Endodermal cell (in vitro differentiated cells): ENCODE data around the gene ZNF74. TPM values are rescaled to one million over a fixed set of nuclear protein-coding genes. Genes with fewer than 3 reads are reported as not detected.
"Not testable (repeated sequence)": the region's sequence is repeated elsewhere in the genome, so short reads cannot be mapped to it uniquely, and the experiment has no call there.

Experiments
- DNase-seq: peaks from one replicate; pipeline ENCODE4 v3.0.0-alpha.2; 2017
- H3K27ac ChIP-seq: 2 replicates; pipeline ENCODE4 v1.5.1; 2013; ENCODE audit warnings: mild to moderate bottlenecking, low read depth, low read length, moderate library complexity
- H3K27me3 ChIP-seq: 2 replicates; pipeline ENCODE4 v1.6.1; 2013; ENCODE audit warnings: mild to moderate bottlenecking, low read length, moderate library complexity; ENCODE audit not compliant: insufficient read depth, control insufficient read depth, poor library complexity, severe bottlenecking
- H3K36me3 ChIP-seq: 2 replicates; pipeline ENCODE4 v1.7.0; 2013; ENCODE audit warnings: mild to moderate bottlenecking, low read length, moderate library complexity; ENCODE audit not compliant: control insufficient read depth, insufficient read depth
- H3K4me1 ChIP-seq: one replicate; pipeline ENCODE4 v1.7.0; 2013; ENCODE audit warnings: low read length; ENCODE audit not compliant: control insufficient read depth, insufficient read depth
- H3K4me3 ChIP-seq: 2 replicates; pipeline ENCODE4 v1.5.1; 2013; ENCODE audit warnings: mild to moderate bottlenecking, low read length, moderate library complexity
- H3K9ac ChIP-seq: 2 replicates; pipeline ENCODE4 v1.6.1; 2013; ENCODE audit warnings: mild to moderate bottlenecking, low read length, moderate library complexity; ENCODE audit not compliant: poor library complexity, severe bottlenecking; ENCODE audit errors: extremely low read depth
- H3K9me3 ChIP-seq: 2 replicates; pipeline ENCODE4 v1.6.1; 2013; ENCODE audit warnings: mild to moderate bottlenecking, low read length, moderate library complexity; ENCODE audit not compliant: control insufficient read depth
- H3K27ac Mint-ChIP-seq: 2 replicates; pipeline ENCODE4 v1.8.0; 2020; ENCODE audit warnings: mixed read lengths
- H3K27me3 Mint-ChIP-seq: 2 replicates; pipeline ENCODE4 v1.8.0; 2021; ENCODE audit warnings: mild to moderate bottlenecking, mixed read lengths; ENCODE audit not compliant: insufficient read depth
- H3K36me3 Mint-ChIP-seq: 2 replicates; pipeline ENCODE4 v1.8.0; 2020; ENCODE audit warnings: low read depth, mixed read lengths
- H3K4me1 Mint-ChIP-seq: 2 replicates; pipeline ENCODE4 v1.8.0; 2020; ENCODE audit warnings: mixed read lengths
- H3K4me3 Mint-ChIP-seq: 2 replicates; pipeline ENCODE4 v1.8.0; 2020; ENCODE audit warnings: mild to moderate bottlenecking, moderate library complexity, mixed read lengths
- H3K9me3 Mint-ChIP-seq: 2 replicates; pipeline ENCODE4 v1.8.0; 2020; ENCODE audit warnings: mild to moderate bottlenecking, mixed read lengths
- WGBS, 2 experiments: methylation state at CpG; one replicate each; pipeline versions ENCODE4 v1.1.5 to v1.1.7; 2013; ENCODE audit warnings: missing lambda C conversion rate in 2 of 2, mixed read lengths in 1 of 2; ENCODE audit not compliant: insufficient coverage in 1 of 2, insufficient read length in 1 of 2; 5-methylcytosine and 5-hydroxymethylcytosine counted together
- total RNA-seq, 2 donors: library from RNA; stranded (reverse); fragmentation: NEBNext Ultra II Directional in 1 of 2; extraction: Animal tissue kit (Norgen Biotek cat#: 25700) in 1 of 2; gene quantifications; 2 replicates in 1 of 2; 3 replicates in 1 of 2; pipeline ENCODE4 v1.2.1, GENCODE V29; 2021
- TF ChIP-seq, protein P1 (sequence below): fragments of 200-600 bp; sonication (generic); conservative IDR thresholded peaks from 2 replicates; pipeline ENCODE4 v1.5.0; 2021; ENCODE audit warnings: antibody characterized with exemption, mild to moderate bottlenecking

ZNF74 gene
- total RNA-seq, 2 donors from 2014 or later = 36.9 to 41.7 TPM

DNA sequence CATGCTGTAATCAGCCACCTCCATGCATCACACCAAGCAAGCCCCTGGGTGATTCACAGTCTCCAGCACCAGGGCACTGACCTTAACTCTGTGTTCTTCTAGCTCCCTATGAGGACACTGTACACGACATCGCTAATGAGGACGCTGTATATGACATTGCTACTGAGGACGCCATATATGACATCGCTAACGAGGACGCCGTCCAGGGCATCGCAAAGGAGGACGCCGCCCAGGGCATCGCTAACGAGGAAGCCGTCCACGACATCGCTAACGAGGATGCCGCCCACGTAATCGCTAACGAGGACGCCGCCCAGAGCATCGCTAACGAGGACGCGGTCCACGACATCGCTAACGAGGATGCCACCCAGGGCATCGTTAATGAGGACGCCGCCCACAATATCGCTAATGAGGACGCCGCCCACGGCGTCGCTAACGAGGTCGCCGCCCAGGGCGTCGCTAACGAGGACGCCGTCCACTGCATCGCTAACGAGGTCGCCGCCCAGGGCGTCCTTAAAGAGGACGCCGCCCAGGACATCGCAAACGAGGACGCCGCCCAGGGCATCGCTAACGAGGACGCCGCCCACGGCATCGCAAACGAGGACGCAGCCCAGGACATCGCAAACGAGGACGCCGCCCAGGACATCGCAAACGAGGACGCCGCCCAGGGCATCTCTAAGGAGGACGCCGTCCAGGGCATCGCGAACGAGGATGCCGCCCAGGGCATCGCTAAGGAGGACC, 39.5 kb upstream of the ZNF74 start:
- Histone ChIP-seq H3K4me3 (no peak overlapping the region), H3K27ac (no peak overlapping the region), H3K36me3 (no peaks in the 10 kb centered on the region), H3K4me1 (no peaks in the 10 kb centered on the region), H3K9me3 (no peaks in the 10 kb centered on the region), H3K27me3 (no peaks in the 10 kb centered on the region), H3K9ac (no peak overlapping the region)
- TF ChIP-seq, protein P1, sequence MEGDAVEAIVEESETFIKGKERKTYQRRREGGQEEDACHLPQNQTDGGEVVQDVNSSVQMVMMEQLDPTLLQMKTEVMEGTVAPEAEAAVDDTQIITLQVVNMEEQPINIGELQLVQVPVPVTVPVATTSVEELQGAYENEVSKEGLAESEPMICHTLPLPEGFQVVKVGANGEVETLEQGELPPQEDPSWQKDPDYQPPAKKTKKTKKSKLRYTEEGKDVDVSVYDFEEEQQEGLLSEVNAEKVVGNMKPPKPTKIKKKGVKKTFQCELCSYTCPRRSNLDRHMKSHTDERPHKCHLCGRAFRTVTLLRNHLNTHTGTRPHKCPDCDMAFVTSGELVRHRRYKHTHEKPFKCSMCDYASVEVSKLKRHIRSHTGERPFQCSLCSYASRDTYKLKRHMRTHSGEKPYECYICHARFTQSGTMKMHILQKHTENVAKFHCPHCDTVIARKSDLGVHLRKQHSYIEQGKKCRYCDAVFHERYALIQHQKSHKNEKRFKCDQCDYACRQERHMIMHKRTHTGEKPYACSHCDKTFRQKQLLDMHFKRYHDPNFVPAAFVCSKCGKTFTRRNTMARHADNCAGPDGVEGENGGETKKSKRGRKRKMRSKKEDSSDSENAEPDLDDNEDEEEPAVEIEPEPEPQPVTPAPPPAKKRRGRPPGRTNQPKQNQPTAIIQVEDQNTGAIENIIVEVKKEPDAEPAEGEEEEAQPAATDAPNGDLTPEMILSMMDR = no peak
- no peak overlapping the region for H3K27ac Mint-ChIP-seq
- DNase-seq = peak; percentile 21
- H3K4me1 Mint-ChIP-seq = no peaks in the 10 kb centered on the region
- H3K36me3 Mint-ChIP-seq = no peaks in the 10 kb centered on the region
- WGBS, 2 experiments = 94 to 96% methylated on average over 55 to 77 of the region's 81 CpGs
- H3K9me3 Mint-ChIP-seq = no peaks in the 10 kb centered on the region
- no peaks in the 10 kb centered on the region for H3K27me3 Mint-ChIP-seq
- H3K4me3 Mint-ChIP-seq = no peak overlapping the region

DNA sequence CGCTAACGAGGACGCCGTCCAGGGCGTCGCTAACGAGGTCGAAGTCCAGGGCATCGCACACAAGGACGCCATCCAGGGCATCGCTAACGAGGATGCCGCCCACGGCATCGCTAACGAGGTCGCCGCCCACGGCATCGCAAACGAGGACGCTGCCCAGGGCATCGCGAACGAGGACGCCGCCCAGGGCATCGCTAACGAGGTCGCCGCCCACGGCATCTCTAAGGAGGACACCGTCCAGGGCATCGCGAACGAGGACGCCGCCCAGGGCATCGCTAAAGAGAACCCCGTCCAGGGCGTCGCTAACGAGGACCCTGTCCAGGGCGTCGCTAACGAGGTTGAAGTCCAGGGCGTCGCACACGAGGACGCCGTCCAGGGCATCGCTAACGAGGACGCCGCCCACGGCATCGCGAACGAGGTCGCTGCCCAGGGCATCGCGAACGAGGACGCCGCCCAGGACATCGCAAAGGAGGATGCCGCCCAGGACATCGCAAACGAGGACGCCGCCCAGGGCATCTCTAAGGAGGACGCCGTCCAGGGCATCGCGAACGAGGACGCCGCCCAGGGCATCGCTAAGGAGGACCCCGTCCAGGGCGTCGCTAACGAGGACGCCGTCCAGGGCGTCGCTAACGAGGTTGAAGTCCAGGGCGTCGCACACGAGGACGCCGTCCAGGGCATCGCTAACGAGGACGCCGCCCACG, 37.9 kb upstream of the ZNF74 start:
- not testable (repeated sequence) for H3K4me1 Mint-ChIP-seq, H3K4me1 ChIP-seq, H3K27me3 ChIP-seq, H3K4me3 Mint-ChIP-seq, H3K9me3 ChIP-seq, H3K9ac ChIP-seq, H3K36me3 Mint-ChIP-seq, H3K36me3 ChIP-seq, H3K27ac Mint-ChIP-seq, H3K27me3 Mint-ChIP-seq, H3K27ac ChIP-seq, H3K4me3 ChIP-seq, H3K9me3 Mint-ChIP-seq
- 95 to 96% methylated on average over 62 to 79 of the region's 98 CpGs for WGBS, 2 experiments
- DNase-seq = peak; percentile 9

DNA sequence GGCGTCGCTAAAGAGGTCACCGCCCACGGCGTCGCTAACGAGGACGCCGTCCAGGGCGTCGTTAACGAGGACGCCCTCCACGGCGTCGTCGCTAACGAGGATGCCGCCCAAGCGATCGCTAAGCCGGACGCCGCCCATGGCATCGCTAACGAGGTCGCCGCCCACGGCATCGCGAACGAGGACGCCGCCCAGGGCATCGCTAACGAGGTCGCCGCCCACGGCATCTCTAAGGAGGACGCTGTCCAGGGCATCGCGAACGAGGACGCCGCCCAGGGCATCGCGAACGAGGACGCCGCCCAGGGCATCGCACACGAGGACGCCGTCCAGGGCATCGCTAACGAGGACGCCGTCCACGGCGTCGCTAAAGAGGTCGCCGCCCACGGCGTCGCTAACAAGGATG, 37.0 kb upstream of the ZNF74 start:
- not testable (repeated sequence) for DNase-seq, H3K9me3 Mint-ChIP-seq, H3K9ac ChIP-seq, H3K4me1 Mint-ChIP-seq, H3K27me3 ChIP-seq, H3K4me3 Mint-ChIP-seq, H3K27me3 Mint-ChIP-seq, H3K36me3 Mint-ChIP-seq, H3K9me3 ChIP-seq, H3K36me3 ChIP-seq, H3K27ac ChIP-seq, H3K4me1 ChIP-seq, H3K4me3 ChIP-seq, H3K27ac Mint-ChIP-seq
- whole genome bisulfite sequencing, 2 experiments = 96 to 98% methylated on average over 12 to 34 of the region's 66 CpGs

DNA sequence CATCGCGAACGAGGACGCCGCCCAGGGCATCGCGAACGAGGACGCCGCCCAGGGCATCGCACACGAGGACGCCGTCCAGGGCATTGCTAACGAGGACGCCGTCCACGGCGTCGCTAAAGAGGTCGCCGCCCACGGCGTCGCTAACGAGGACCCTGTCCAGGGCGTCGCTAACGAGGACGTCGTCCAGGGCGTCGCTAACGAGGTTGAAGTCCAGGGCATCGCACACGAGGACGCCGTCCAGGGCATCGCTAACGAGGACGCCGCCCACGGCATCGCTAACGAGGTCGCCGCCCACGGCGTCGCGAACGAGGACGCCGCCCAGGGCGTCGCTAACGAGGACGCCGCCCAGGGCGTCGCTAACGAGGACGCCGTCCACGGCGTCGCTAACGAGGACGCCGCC, 36.0 kb upstream of the ZNF74 start:
- H3K27me3 Mint-ChIP-seq, H3K9ac ChIP-seq, H3K36me3 ChIP-seq, H3K27me3 ChIP-seq, DNase-seq, H3K9me3 ChIP-seq, H3K4me1 Mint-ChIP-seq, H3K9me3 Mint-ChIP-seq, H3K27ac Mint-ChIP-seq, H3K4me1 ChIP-seq, H3K36me3 Mint-ChIP-seq, H3K4me3 ChIP-seq, H3K4me3 Mint-ChIP-seq, H3K27ac ChIP-seq: not testable (repeated sequence)
- 94 to 97% methylated on average over 29 to 40 of the region's 70 CpGs for WGBS, 2 experiments

DNA sequence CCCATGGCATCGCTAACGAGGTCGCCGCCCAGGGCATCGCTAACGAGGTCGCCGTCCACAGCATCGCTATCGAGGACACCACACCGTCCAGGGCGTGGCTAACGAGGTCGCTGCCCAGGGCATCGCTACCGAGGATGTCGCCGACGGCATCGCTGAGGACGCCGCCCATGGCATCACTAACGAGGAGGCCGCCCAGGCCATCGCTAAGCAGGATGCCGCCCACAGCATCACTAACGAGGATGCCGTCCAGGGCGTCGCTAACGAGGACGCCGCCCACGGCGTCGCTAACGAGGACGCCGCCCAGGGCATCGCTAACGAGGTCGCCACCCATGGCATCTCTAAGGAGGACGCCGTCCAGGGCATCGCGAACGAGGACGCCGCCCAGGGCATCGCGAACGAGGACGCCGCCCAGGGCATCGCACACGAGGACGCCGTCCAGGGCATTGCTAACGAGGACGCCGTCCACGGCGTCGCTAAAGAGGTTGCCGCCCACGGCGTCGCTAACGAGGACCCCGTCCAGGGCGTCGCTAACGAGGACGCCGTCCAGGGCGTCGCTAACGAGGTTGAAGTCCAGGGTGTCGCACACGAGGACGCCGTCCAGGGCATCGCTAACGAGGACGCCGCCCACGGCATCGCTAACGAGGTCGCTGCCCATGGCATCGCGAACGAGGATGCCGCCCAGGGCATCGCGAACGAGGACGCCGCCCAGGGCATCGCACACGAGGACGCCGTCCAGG, 35.3 kb upstream of the ZNF74 start:
- not testable (repeated sequence) for H3K9ac ChIP-seq, H3K4me1 Mint-ChIP-seq, H3K4me3 ChIP-seq, H3K27me3 ChIP-seq, H3K4me1 ChIP-seq, H3K36me3 ChIP-seq, H3K4me3 Mint-ChIP-seq, H3K9me3 Mint-ChIP-seq, H3K9me3 ChIP-seq, H3K27ac ChIP-seq, H3K27ac Mint-ChIP-seq, H3K36me3 Mint-ChIP-seq, H3K27me3 Mint-ChIP-seq
- 96% methylated on average over 42 of the region's 103 CpGs; no CpG with 5 or more reads in 1 of the 2 experiments for WGBS, 2 experiments
- DNase-seq = peak; percentile 3

DNA sequence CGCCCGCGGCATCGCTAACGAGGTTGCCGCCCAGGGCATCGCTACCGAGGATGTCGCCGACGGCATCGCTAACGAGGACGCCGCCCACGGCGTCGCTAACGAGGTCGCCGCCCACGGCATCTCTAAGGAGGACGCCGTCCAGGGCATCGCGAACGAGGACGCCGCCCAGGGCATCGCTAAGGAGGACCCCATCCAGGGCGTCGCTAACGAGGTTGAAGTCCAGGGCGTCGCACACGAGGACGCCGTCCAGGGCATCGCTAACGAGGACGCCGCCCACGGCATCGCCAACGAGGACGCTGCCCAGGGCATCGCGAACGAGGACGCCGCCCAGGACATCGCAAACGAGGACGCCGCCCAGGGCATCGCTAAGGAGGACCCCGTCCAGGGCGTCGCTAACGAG, 33.7 kb upstream of the ZNF74 start:
- H3K4me3 Mint-ChIP-seq = not testable (repeated sequence)

More for the DNA sequence above, 33.7 kb upstream of the ZNF74 start:
- not testable (repeated sequence) for H3K9me3 Mint-ChIP-seq, H3K9ac ChIP-seq, H3K36me3 ChIP-seq, H3K27me3 Mint-ChIP-seq, H3K27ac Mint-ChIP-seq, H3K9me3 ChIP-seq, H3K27ac ChIP-seq, H3K27me3 ChIP-seq, H3K4me1 Mint-ChIP-seq, H3K36me3 Mint-ChIP-seq, H3K4me3 ChIP-seq, H3K4me1 ChIP-seq
- WGBS, 2 experiments = 91 to 96% methylated on average over 26 to 53 of the region's 60 CpGs
- peak; percentile 3 for DNase-seq
